ENCODE results near the gene TMEM132C.

- TF ChIP-seq, protein P1, sequence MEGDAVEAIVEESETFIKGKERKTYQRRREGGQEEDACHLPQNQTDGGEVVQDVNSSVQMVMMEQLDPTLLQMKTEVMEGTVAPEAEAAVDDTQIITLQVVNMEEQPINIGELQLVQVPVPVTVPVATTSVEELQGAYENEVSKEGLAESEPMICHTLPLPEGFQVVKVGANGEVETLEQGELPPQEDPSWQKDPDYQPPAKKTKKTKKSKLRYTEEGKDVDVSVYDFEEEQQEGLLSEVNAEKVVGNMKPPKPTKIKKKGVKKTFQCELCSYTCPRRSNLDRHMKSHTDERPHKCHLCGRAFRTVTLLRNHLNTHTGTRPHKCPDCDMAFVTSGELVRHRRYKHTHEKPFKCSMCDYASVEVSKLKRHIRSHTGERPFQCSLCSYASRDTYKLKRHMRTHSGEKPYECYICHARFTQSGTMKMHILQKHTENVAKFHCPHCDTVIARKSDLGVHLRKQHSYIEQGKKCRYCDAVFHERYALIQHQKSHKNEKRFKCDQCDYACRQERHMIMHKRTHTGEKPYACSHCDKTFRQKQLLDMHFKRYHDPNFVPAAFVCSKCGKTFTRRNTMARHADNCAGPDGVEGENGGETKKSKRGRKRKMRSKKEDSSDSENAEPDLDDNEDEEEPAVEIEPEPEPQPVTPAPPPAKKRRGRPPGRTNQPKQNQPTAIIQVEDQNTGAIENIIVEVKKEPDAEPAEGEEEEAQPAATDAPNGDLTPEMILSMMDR (IDR thresholded peaks at IDR 0.05) = no peak
- TF ChIP-seq POLR2A (IDR thresholded peaks at IDR 0.05) = no peak
Measured at GRCh38 chr12:128699106-128699505, 432.1 kb downstream of the TMEM132C start.
